Cardiac muscle cell (in vitro differentiated cells and primary cell): ENCODE measurements around the gene GPLD1. TPM values are rescaled to one million over a fixed set of nuclear protein-coding genes. Genes with fewer than 3 reads are reported as not detected.

Source experiments
- DNase-seq, 2 donors: peaks; one replicate each; pipeline versions ENCODE4 v3.0.0 to v3.0.0-alpha.2; 2010 to 2017; ENCODE audit warnings: low read depth in 1 of 2, low spot score in 1 of 2
- H3K27ac ChIP-seq: fragments of 200-600 bp; sonication (generic); 2 replicates; pipeline ENCODE4 v1.5.1; 2016
- H3K27me3 ChIP-seq: fragments of 200-600 bp; sonication (generic); 2 replicates; pipeline ENCODE4 v1.6.0; 2016; ENCODE audit warnings: control low read depth
- H3K36me3 ChIP-seq: fragments of 200-600 bp; sonication (generic); 2 replicates; pipeline ENCODE4 v1.5.1; 2016; ENCODE audit warnings: control low read depth
- H3K4me1 ChIP-seq: fragments of 200-600 bp; sonication (generic); 2 replicates; pipeline ENCODE4 v1.8.1; 2017; ENCODE audit warnings: low read depth, mild to moderate bottlenecking, mixed run types
- H3K4me3 ChIP-seq: fragments of 200-600 bp; sonication (generic); 2 replicates; pipeline ENCODE4 v1.5.1; 2016; ENCODE audit warnings: mild to moderate bottlenecking
- H3K9me3 ChIP-seq: fragments of 200-600 bp; sonication (generic); 2 replicates; pipeline ENCODE4 v1.5.1; 2017; ENCODE audit warnings: low read depth, mild to moderate bottlenecking, control low read depth
- CTCF ChIP-seq: IDR thresholded peaks from 2 replicates; pipeline ENCODE4 v1.5.1; 2012; ENCODE audit warnings: low read depth, mild to moderate bottlenecking, low read length
- polyA plus RNA-seq: library from polyadenylated mRNA; unstranded; fragments of >200 nt; fragmentation: Nextera tagmentation; extraction: Ambion mirVana; gene quantifications from 2 replicates; pipeline ENCODE4 v1.2.1, GENCODE V29; 2016
- total RNA-seq: library from RNA; depleted of rRNA; stranded (reverse); fragments of >200 nt; gene quantifications from 2 replicates; pipeline ENCODE4 v1.2.3, GENCODE V29; 2016

GPLD1 gene
- total and polyA plus RNA-seq, 2 experiments from 2014 or later = 0.39 to 4.8 TPM

GRCh38 chr6:24478903-24479302 is 10.5 kb downstream of the GPLD1 start:
- Histone ChIP-seq H3K9me3 (no peaks in the 10 kb centered on the region), H3K27ac (no peak overlapping the region), H3K36me3 (no peaks in the 10 kb centered on the region), H3K27me3 (no peaks in the 10 kb centered on the region), H3K4me1 (no peaks in the 10 kb centered on the region), H3K4me3 (no peak overlapping the region)
- TF ChIP-seq CTCF = no peak
- DNase-seq = no peak

DNA sequence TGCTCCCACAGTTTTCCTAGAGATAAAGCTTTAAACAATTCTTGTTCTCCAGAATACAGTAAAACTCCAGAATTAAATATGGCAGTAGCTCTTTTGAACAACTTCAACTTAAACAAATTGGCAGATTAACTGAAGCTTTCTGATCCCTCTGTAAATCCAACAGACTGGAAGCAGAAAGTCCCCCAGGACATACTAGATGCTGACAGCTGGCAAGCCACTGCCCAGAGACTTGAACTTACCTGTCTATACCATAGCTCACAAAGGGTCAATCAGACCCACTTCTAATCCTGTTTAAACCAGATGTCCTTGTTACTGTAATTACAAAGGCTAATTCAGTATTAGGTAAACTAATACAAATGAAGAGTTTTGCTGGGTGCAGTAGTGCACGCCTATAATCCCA is 12.3 kb downstream of the GPLD1 start:
- no peak for TF ChIP-seq CTCF
- Histone ChIP-seq H3K27ac (no peak overlapping the region), H3K4me1 (no peaks in the 10 kb centered on the region), H3K27me3 (no peaks in the 10 kb centered on the region), H3K4me3 (no peak overlapping the region), H3K36me3 (no peaks in the 10 kb centered on the region), H3K9me3 (no peaks in the 10 kb centered on the region)
- no peak for DNase-seq

DNA sequence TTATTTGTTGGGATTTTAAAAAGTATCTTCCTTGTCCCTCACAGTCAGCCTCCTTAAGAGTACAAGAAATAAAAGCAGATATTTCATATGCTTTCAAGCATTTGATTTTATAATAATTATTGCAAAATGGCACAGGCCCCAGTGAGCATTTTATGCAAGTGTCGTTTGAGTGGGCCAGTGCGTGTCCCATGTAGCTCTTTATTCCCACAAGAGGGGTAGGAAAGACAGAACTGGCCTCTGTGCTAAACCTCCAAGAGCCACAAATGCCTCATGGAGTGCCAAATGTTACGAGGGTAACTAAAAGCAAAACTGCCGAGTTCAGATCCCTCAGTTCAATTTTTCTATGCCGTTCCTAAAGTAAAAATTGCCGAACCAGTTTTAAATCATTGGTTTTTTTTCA is 12.7 kb downstream of the GPLD1 start:
- DNase-seq = no peak
- Histone ChIP-seq H3K4me3 (no peak overlapping the region), H3K27ac (no peak overlapping the region), H3K36me3 (no peaks in the 10 kb centered on the region), H3K4me1 (no peaks in the 10 kb centered on the region), H3K27me3 (no peaks in the 10 kb centered on the region), H3K9me3 (no peaks in the 10 kb centered on the region)
- no peak for TF ChIP-seq CTCF

GRCh38 chr6:24472181-24472580 is 17.2 kb downstream of the GPLD1 start:
- no peak overlapping the region for H3K4me3 ChIP-seq
- H3K36me3 ChIP-seq = no peaks in the 10 kb centered on the region
- no peak overlapping the region for H3K27ac ChIP-seq
- no peaks in the 10 kb centered on the region for H3K27me3 ChIP-seq
- no peaks in the 10 kb centered on the region for H3K9me3 ChIP-seq
- TF ChIP-seq CTCF = no peak
- H3K4me1 ChIP-seq = no peaks in the 10 kb centered on the region
- no peak for DNase-seq

DNA sequence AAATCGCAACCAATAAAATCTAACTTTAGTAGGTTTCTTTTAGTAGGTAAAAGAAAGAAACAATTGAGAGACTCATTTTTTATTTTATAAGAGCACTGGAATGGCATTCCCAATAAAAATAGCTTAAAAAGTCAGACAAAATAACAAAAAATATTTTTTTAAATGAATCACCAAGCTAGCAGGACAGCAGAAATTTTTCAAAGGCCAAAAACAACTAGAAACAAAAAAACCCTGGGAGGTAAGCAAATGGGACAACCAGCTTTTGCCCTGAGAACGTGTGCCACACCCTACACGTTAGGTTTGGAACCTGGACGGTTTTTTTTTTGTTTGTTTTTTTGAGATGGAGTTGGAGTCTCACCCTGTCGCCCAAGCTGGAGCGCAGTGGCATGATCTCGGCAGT is 19.6 kb downstream of the GPLD1 start:
- H3K27me3 ChIP-seq = no peaks in the 10 kb centered on the region
- no peak overlapping the region for H3K27ac ChIP-seq
- no peaks in the 10 kb centered on the region for H3K36me3 ChIP-seq
- no peak for TF ChIP-seq CTCF
- no peaks in the 10 kb centered on the region for H3K9me3 ChIP-seq
- no peaks in the 10 kb centered on the region for H3K4me1 ChIP-seq
- DNase-seq = no peak
- no peak overlapping the region for H3K4me3 ChIP-seq

- H3K4me1 ChIP-seq = no peaks in the 10 kb centered on the region
- no peak overlapping the region for H3K4me3 ChIP-seq
- no peak for TF ChIP-seq CTCF
- no peaks in the 10 kb centered on the region for H3K9me3 ChIP-seq
- no peak overlapping the region for H3K27ac ChIP-seq
- H3K27me3 ChIP-seq = no peaks in the 10 kb centered on the region
- H3K36me3 ChIP-seq = no peaks in the 10 kb centered on the region
- DNase-seq = no peak
Observed at GRCh38 chr6:24464253-24465038, 24.9 kb downstream of the GPLD1 start.
